ENCODE results near the gene STK4.

DNA sequence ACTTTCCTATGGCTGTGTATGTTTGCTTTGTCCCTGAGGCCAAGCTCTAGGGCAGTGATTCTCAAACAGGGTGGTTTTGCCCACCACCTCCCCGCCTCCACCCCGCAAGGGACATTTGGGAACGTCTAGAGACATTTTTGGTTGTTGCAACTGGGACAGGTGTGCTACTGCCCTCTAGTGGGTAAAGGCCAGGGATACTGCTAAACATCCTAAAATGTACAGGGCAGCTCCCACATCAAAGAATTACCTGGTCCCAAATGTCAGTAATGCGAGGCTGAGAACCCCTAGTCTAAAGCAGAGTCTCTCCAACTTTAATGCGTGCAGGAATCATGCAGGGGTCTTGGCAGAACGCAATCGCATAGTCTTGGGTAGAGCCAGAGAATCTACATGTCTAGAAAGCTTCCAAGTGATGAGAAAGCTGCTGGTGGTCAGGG is 129.5 kb downstream of the STK4 start:
- TF ChIP-seq, protein P1, sequence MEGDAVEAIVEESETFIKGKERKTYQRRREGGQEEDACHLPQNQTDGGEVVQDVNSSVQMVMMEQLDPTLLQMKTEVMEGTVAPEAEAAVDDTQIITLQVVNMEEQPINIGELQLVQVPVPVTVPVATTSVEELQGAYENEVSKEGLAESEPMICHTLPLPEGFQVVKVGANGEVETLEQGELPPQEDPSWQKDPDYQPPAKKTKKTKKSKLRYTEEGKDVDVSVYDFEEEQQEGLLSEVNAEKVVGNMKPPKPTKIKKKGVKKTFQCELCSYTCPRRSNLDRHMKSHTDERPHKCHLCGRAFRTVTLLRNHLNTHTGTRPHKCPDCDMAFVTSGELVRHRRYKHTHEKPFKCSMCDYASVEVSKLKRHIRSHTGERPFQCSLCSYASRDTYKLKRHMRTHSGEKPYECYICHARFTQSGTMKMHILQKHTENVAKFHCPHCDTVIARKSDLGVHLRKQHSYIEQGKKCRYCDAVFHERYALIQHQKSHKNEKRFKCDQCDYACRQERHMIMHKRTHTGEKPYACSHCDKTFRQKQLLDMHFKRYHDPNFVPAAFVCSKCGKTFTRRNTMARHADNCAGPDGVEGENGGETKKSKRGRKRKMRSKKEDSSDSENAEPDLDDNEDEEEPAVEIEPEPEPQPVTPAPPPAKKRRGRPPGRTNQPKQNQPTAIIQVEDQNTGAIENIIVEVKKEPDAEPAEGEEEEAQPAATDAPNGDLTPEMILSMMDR (IDR thresholded peaks at IDR 0.05; ENCODE audit: control extremely low read depth in 1 of 3, insufficient read depth in 1 of 3, low read depth in 1 of 3, low read length in 3 of 3) = peak; percentile 29 to 80 (median 79)
- TF ChIP-seq, protein P2, sequence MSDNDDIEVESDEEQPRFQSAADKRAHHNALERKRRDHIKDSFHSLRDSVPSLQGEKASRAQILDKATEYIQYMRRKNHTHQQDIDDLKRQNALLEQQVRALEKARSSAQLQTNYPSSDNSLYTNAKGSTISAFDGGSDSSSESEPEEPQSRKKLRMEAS (IDR thresholded peaks at IDR 0.05) = no peak

Data from H1 (cell line).